ENCODE results near the gene RARB.

RARB gene

DNA sequence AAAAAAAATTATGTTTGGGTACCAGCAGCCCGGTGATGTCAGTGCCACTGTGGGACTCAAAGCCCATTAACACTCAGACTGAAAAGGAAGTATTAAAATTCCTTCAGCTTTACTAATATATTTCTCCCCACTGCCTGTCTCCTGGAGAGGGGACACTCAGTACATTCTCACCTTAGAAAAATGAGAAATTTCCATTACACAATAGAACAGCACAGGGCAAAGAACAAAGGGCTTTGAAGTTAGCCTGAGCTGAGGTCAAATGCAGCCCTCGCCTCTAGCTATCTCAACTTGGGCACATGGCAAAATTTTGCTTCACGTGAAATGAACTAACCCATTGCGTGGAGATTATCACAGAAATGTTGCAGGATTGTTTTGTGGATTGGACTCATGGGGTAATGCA, 80.8 kb downstream of the RARB start:
- no peak overlapping the region for H3K4me3 ChIP-seq (replicated peaks; ENCODE audit: low read depth, low read length)
- TF ChIP-seq CTCF (IDR thresholded peaks at IDR 0.05; ENCODE audit: low read length, missing control alignments): no peak
- peak; percentile 60 for DNase-seq (ENCODE audit: low read depth)

GRCh38 chr3:25510797-25511196, 82.7 kb downstream of the RARB start:
- H3K4me3 ChIP-seq (replicated peaks; ENCODE audit: low read depth, low read length): no peak overlapping the region
- no peak for TF ChIP-seq CTCF (IDR thresholded peaks at IDR 0.05; ENCODE audit: low read length, missing control alignments)

GRCh38 chr3:25511972-25512721, 84.1 kb downstream of the RARB start:
- no peak overlapping the region for H3K4me3 ChIP-seq (replicated peaks; ENCODE audit: low read depth, low read length)
- DNase-seq (ENCODE audit: low read depth): no peak
- no peak for TF ChIP-seq CTCF (IDR thresholded peaks at IDR 0.05; ENCODE audit: low read length, missing control alignments)

More at GRCh38 chr3:25510797-25511196, 82.7 kb downstream of the RARB start:
- DNase-seq (ENCODE audit: low read depth): no peak

DNA sequence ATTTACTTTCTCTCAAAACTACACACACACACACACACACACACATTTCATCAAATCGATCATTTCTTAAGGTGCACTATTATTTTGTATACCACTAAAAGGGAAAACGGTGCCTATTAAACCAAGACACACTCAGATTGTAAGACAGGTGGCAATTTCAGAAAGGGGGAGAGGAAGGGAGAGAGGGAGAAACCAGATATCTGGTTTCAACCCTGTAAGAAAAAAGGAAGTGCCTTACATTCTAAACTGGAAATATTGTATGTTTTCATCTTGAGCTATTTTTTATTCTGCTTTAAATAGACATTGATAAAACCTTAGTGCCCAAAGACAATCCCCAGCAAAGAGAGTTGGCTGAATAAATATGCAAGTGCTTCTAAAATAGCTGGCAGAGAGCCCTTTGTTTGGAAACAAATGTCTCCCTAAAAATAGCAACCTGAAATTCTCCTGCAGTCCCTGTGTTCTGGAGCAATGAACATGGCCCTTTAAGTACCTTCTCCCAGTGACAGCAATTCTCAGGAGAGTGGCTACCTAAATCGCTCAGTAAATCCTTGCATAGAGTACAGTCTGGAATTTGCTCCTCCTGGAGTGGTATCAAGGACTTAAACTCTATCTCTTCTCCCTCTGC, 85.7 kb downstream of the RARB start:
- no peak for TF ChIP-seq CTCF (IDR thresholded peaks at IDR 0.05; ENCODE audit: low read length, missing control alignments)
- no peak for DNase-seq (ENCODE audit: low read depth)
- H3K4me3 ChIP-seq (replicated peaks; ENCODE audit: low read depth, low read length): no peak overlapping the region

- no peak overlapping the region for H3K4me3 ChIP-seq (replicated peaks; ENCODE audit: low read depth, low read length)
- TF ChIP-seq CTCF (IDR thresholded peaks at IDR 0.05; ENCODE audit: low read length, missing control alignments): no peak
- DNase-seq (ENCODE audit: low read depth): no peak
Observed at GRCh38 chr3:25515171-25515570, 87.1 kb downstream of the RARB start.

- no peak overlapping the region for H3K4me3 ChIP-seq (replicated peaks; ENCODE audit: low read depth, low read length)
- no peak for TF ChIP-seq CTCF (IDR thresholded peaks at IDR 0.05; ENCODE audit: low read length, missing control alignments)
Observed at GRCh38 chr3:25520926-25521559, 93.0 kb downstream of the RARB start.

More at GRCh38 chr3:25520926-25521559, 93.0 kb downstream of the RARB start:
- no peak for DNase-seq (ENCODE audit: low read depth)
